ENCODE results near the gene NRM. TPM values are rescaled to one million over a fixed set of nuclear protein-coding genes. Genes with fewer than 3 reads are reported as not detected.
A peak's percentile ranks its signal among the peaks of the same experiment; 100 is the strongest.

Gene NRM
- 10 to 100 TPM in 1 of 4 donors, 1 to 10 TPM in 3; 4.6 to 10.2 (median 6.2) TPM for total RNA-seq

- Histone ChIP-seq H3K4me3 (peak within 1 kb of the TSS; percentile 70 to 77 (median 72)), H3K36me3 (no peaks in the 10 kb centered on the region), H3K9me3 (no peaks in the 10 kb centered on the region), H3K4me1 (peaks cover 32 to 56% (median 48%) of the 10 kb centered on the region in 4 donors), H3K27me3 (no peaks in the 10 kb centered on the region), H3K27ac (replicated peaks in 1 of 4) (peak within 1 kb of the TSS; percentile 95 to 99 (median 97))
- peak; percentile 97 for DNase-seq (ENCODE audit: extremely low spot score)
- intact Hi-C loops (cut with DNase I), result no loop called here
- under 1% methylated on average over 31 of the region's 40 CpGs for WGBS
- TF ChIP-seq, protein P1, sequence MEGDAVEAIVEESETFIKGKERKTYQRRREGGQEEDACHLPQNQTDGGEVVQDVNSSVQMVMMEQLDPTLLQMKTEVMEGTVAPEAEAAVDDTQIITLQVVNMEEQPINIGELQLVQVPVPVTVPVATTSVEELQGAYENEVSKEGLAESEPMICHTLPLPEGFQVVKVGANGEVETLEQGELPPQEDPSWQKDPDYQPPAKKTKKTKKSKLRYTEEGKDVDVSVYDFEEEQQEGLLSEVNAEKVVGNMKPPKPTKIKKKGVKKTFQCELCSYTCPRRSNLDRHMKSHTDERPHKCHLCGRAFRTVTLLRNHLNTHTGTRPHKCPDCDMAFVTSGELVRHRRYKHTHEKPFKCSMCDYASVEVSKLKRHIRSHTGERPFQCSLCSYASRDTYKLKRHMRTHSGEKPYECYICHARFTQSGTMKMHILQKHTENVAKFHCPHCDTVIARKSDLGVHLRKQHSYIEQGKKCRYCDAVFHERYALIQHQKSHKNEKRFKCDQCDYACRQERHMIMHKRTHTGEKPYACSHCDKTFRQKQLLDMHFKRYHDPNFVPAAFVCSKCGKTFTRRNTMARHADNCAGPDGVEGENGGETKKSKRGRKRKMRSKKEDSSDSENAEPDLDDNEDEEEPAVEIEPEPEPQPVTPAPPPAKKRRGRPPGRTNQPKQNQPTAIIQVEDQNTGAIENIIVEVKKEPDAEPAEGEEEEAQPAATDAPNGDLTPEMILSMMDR (IDR thresholded peaks at IDR 0.05), result no peak
- TF ChIP-seq EP300 (IDR thresholded peaks at IDR 0.05) (no peak), POLR2A (IDR thresholded peaks at IDR 0.05; ENCODE audit: low read depth) (no peak), POLR2AphosphoS5 (IDR thresholded peaks at IDR 0.05) (peak; percentile 76 to 88)
Observed at GRCh38 chr6:30690403-30691207, at the start of gene NRM. Gene NRM (minus strand): TSS chr6:30690984. CDS start chr6:30690974, 10 bp downstream.

- WGBS, result 89% methylated on average over 2 of the region's 2 CpGs
- H3K4me3 ChIP-seq, result no peak overlapping the region
- H3K9me3 ChIP-seq, result no peaks in the 10 kb centered on the region
- TF ChIP-seq, protein P1 (IDR thresholded peaks at IDR 0.05), result no peak
- TF ChIP-seq POLR2A (IDR thresholded peaks at IDR 0.05; ENCODE audit: low read depth), result no peak
- TF ChIP-seq POLR2AphosphoS5 (IDR thresholded peaks at IDR 0.05), result no peak
- TF ChIP-seq EP300 (IDR thresholded peaks at IDR 0.05), result no peak
- peaks cover 24 to 59% (median 57%) of the 10 kb centered on the region in 4 donors for H3K36me3 ChIP-seq
- H3K27ac ChIP-seq (replicated peaks in 1 of 4), result peak overlapping the region in 3 of 4 donors; percentile 0 to 99 (median 90)
- intact Hi-C loops (cut with DNase I), result loop anchor here (5.0 kb wide), 2 partner anchors 82 to 137 kb away; no protein-coding TSS in a partner anchor
- no peak for DNase-seq (ENCODE audit: extremely low spot score)
- peaks cover 45 to 78% (median 65%) of the 10 kb centered on the region in 4 donors for H3K4me1 ChIP-seq
- no peaks in the 10 kb centered on the region for H3K27me3 ChIP-seq
Observed at GRCh38 chr6:30740540-30740870, 49.7 kb upstream of the NRM start.

DNA sequence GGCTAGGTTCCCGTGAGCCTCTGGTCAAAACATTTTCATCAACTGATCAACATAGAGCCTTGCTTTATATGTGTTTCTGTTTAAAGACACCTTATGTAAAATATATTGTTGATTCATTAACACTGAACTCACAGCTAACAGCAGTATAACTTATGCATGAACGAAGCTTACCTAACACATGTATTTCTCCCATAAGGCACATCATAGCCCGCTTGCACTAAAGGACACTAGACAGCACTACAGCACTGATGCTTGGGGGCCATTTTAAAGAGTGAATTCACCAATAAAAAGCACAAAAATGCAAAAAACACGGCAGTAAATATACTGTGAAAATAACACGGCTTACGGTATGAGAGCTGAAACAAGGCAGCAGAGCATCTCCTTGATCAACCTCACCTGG lies 47.7 kb upstream of the NRM start:
- Histone ChIP-seq H3K36me3 (peaks cover 38 to 79% (median 73%) of the 10 kb centered on the region in 4 donors), H3K27me3 (no peaks in the 10 kb centered on the region), H3K4me3 (no peak overlapping the region), H3K9me3 (no peaks in the 10 kb centered on the region), H3K27ac (replicated peaks in 1 of 4) (no peak overlapping the region), H3K4me1 (peaks cover 45 to 64% (median 57%) of the 10 kb centered on the region in 4 donors)
- DNase-seq (ENCODE audit: extremely low spot score), result no peak
- TF ChIP-seq, protein P1 (IDR thresholded peaks at IDR 0.05), result no peak
- intact Hi-C loops (cut with DNase I), result no loop called here
- 83% methylated on average over 6 of the region's 6 CpGs for WGBS

- no peaks in the 10 kb centered on the region for H3K9me3 ChIP-seq
- TF ChIP-seq, protein P1 (IDR thresholded peaks at IDR 0.05), result no peak
- TF ChIP-seq POLR2AphosphoS5 (IDR thresholded peaks at IDR 0.05) (no peak), EP300 (IDR thresholded peaks at IDR 0.05) (no peak), POLR2A (IDR thresholded peaks at IDR 0.05; ENCODE audit: low read depth) (no peak)
- H3K27ac ChIP-seq (replicated peaks in 1 of 4), result no peak overlapping the region
- H3K4me1 ChIP-seq, result peaks cover 37 to 54% (median 47%) of the 10 kb centered on the region in 4 donors
- intact Hi-C loops (cut with DNase I), result no loop called here
- 89% methylated on average over 8 of the region's 8 CpGs for WGBS
- no peak overlapping the region for H3K4me3 ChIP-seq
- peaks cover 48 to 99% (median 92%) of the 10 kb centered on the region in 4 donors for H3K36me3 ChIP-seq
- DNase-seq (ENCODE audit: extremely low spot score), result no peak
- no peaks in the 10 kb centered on the region for H3K27me3 ChIP-seq
Observed at GRCh38 chr6:30735668-30736314, 45.0 kb upstream of the NRM start.
